Activated T-cell treated with anti-CD3 and anti-CD28 coated beads, Interleukin-2, amount 50 U/mL, for 1 hour (primary cell): ENCODE data around the gene MYLK4.

ENCODE experiments used
- DNase-seq: peaks from one replicate; pipeline ENCODE4 v3.0.0-alpha.2; 2020

MYLK4 gene

DNA sequence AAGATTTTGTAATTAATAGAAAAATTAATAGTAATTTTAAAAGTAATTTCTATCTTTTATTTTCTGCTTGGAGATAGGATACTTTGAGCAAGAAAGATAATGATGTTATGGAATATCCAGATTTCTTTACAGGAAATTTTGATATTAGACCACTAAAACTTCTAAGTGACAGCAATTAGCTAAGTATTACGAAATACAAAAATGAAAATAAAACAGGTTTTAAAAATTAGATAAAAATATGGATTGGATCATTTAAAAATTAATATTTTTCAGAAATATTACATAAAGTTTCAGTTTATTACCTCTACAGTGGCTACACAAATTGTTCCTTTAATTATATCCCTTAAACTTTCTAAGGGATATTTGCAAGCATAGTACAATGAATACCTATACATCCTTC is 4.2 kb upstream of the MYLK4 start:
- DNase-seq, result no peak

DNA sequence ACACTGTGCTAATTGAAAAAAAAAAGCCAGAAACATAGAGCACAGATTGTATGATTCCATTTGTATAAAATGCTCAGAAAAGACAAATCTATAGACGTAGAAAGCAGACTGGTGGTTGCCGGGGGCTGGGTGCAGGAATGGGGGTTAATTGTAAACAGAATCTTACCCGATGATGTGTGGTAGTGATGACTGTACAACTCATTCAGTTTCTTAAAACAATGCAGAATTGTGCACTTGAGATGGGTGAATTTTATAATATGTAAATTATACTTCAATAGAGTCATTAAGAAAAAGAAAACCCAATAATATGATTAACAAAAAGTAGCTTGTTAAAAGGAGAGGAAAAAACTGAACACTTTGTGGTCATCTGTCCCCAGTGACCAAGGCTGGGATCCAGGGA is 3.7 kb upstream of the MYLK4 start:
- DNase-seq, result no peak

GRCh38 chr6:2753743-2754142 is 3.0 kb upstream of the MYLK4 start:
- DNase-seq, result no peak

- no peak for DNase-seq
Observed at GRCh38 chr6:2753110-2753489, 2.4 kb upstream of the MYLK4 start.

DNA sequence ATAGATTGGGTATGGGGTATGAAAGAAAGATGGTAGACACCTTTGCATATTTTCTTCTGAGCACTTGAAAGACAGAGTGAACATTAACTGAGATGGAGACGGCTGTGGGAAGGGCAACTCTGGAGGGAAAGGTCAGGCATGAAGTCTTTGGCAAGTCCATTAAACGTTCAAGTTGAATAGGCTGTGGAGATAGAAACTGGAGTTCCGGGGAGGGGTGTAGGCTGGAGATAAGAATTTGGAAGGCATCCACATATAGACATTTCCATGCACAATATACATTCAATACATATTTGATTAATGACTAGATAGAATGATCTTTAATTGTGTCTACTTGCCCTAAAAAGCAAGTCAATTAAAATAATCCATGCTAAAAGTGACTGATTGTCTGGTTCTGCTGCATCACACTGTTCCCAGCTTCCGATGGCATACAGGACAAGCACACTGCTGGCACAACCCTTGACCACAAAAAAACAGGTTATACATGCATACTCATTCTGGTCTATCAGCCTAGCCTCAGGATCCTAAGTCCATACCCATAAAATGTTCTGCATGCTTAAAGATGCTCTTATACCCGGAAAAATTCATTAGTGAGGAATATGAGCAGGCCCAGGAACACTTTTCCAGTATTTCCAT is 1.9 kb upstream of the MYLK4 start:
- no peak for DNase-seq

GRCh38 chr6:2751871-2752270 is 1.1 kb upstream of the MYLK4 start:
- DNase-seq, result no peak

DNA sequence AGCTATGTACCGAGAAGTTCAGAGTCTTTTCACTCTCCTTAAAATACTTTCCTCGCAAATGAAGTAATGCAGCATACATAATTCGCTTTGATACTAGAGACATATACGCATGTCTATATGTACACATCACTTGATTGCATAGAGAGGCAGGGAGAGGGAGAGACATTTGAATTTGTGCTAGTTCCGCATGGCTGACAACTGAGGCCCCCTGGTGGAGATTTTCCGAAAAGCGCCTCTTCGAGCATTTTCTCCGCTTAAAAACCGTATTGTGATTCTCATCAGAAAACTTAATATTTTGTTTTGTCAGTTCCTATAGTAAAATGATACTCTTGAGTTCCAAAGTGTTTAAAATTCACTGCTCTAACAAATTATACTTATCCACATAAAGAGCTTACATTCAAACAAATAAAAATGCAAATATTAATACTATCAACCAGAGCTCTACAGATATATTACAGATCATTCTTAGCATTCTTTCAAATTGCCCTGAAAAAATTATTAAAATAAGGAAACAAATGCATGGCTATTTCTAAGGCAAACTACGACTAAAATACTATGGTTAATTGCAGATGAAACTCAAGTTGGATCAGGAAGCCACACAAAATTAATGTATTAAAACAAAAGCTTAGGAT is 637 bp downstream of the MYLK4 start:
- DNase-seq, result peak; percentile 68

- no peak for DNase-seq
Observed at GRCh38 chr6:2748183-2748582, 2.5 kb downstream of the MYLK4 start.

GRCh38 chr6:2746557-2747061 is 4.1 kb downstream of the MYLK4 start:
- no peak for DNase-seq

DNA sequence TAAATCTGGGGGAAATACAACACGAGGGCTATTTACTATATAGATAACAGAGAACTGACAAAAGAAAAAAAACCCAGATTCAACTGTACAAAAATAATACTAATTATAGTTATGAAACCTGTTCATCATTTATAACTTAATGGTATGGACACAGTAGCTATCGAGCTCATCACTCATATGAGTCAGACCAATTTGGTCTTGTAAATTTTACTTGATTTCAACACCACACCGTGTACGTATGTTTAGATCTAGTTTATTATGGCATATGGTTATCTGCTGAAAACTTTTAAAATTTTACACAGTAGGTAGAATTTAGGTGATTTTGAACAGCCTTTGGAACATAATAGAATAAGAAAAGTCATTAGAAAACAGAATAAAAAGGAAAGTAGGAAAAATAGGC is 5.5 kb downstream of the MYLK4 start:
- DNase-seq, result no peak

- no peak for DNase-seq
Observed at GRCh38 chr6:2744778-2745177, 5.9 kb downstream of the MYLK4 start.

DNA sequence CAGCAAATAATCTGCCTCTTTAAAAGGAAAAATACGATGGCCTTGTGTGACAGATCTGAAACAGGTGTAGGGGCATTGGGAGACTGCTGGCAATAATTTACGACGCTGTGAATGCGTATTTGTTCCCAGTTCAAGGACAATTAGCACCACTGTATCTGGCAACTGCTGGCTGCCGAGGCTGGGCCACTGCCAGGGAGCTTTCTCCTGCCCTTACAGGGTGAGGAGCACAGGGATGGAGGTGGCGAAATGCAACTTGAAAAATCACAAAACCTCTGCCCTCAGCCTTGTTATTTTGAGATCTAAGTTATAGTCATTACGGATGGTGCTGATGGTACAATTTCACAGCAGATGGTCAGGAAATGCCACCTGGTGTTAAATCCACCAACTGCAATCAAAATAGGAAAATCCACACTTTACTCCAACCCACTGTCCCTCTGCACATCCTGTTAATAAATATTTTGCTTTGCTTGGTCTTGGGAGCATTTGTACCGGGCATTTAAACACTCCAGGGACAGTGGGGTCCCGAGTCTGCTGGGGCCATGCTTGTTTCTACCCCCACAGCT is 6.4 kb downstream of the MYLK4 start:
- no peak for DNase-seq

DNA sequence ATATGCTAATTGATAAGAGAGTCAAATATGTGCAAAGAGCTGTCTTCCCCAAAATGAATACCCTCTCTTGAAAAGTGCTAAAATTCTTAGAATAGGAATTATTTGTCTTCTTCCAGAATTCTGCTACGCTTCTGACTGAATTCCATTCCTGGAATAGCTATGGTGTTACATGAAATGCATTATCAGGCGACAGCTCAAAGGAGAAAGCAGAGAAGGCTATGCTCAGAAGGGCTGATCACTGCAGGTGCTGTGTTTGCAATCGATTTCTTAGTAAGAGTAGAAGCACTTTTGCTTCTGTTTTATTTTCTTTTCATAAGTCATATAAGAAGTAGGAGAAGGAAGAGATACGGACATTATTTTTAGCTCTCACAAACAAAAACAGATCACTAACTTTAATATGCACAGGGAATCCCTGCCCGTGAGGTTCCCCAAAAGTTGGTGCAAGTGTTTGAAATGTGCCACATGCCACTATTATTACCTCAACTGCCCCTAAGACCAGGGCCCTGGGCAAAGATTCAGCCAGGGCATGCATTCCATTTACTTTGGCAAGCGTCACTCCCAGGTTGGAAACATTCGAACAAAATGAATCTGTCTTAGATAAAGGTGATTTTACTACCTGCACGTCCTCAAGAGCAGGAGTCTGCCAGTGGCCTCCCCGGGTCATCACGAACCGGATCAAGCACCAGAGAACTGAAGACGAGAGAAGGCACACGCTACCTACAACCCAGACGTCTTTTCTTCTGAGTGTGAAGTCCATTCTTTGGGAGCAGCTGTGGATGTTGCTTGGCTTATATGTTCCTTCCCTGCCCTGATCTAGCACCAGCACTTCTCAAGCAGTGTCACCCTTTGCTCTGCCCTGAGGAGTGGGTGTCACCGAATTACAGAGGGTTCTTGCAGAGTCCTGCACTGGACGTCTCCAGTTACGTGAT is 7.2 kb downstream of the MYLK4 start:
- DNase-seq, result no peak

DNA sequence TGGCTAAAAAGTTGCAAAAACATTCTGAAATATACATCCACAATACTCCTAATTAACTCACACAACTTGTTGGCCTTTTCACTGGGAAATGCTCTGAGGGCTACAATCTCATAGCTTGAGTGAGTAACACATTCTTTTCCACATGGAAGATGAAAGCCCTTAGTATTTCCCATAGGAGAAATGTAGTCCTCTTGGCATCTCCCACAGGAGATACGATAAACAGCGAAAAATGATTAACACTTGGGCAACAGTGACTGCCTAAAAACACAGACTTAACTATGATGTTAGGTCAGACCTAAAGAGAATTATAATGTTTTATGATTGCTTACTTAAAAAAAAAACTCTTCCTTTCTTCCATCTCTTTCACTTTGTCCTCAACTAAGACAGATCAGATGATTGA is 9.0 kb downstream of the MYLK4 start:
- DNase-seq, result no peak

- DNase-seq, result no peak
Observed at GRCh38 chr6:2740581-2740980, 10.1 kb downstream of the MYLK4 start.

- no peak for DNase-seq
Observed at GRCh38 chr6:2739335-2739734, 11.4 kb downstream of the MYLK4 start.

- DNase-seq, result peak; percentile 50
Observed at GRCh38 chr6:2738373-2738979, 12.2 kb downstream of the MYLK4 start.

DNA sequence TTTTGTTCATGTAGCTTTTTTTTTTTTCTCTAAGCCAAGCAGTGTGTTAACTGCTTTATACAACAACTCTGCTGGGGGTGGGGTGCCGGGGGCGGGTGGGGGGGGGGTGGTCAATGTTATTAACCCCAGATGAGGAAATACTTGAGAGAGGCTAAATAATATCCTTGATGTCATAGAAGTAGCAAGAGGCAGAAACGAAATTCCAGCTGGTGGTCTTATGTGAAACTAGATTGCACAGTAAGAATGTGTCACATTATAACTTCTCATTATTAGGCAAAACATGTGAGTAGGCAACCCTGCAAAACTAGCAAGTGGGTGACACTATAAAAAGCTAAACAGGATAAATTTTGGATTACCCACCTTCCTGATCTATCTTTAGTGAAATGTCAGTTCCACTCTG is 12.8 kb downstream of the MYLK4 start:
- no peak for DNase-seq

DNA sequence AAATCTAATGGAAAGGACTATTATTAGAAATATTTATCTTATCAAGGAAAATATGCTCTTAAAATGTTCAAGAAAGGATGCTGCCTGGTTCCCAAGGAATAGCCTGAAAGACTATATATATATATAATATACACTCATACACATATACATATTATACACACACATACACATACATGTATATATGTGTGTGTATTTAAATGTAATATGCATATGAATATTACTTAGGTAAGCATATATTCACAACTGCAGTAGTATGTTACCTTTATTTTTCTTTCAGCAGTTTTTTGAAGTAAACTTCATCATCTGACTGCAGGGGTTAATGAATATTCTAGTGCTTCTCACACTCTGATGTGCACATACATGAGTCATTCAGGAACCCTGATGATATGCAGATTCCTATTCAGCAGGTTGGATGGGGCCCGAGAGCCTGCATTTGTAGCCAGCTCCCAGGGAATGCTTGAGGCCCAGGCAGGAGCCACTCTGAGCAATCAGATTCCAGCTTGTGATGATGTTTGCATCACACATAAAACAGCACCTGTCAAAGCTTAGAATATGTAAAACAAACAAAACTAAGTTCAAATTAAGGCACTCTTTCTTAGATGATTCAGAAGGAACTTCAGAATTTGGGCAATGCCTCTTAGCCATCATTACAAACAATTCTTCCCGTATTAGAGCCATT is 16.1 kb downstream of the MYLK4 start:
- DNase-seq, result no peak

GRCh38 chr6:2733736-2734480 is 16.8 kb downstream of the MYLK4 start:
- DNase-seq, result no peak

DNA sequence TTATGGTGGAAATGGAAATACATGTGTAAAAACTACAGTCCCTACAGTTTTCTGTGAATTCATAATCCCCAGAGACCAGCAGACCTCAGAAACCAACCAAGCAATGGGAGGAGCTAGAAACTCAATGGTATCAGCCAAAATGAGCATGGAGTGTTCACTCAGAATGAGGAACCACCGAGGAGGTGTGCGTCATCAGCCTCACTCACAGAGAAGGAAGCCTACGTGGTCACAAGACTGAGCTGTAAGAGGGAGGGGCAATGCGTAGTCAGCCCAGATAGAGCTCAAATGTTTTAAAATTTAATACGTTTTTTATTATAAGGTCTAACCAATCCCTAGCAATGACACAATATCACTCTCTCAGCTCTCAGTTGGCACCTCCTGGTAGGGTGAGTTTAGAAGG is 17.4 kb downstream of the MYLK4 start:
- no peak for DNase-seq
